ENCODE data around the gene PROK2. TPM values are rescaled to one million over a fixed set of nuclear protein-coding genes. Genes with fewer than 3 reads are reported as not detected.

PROK2 gene
- total RNA-seq (ENCODE audit: insufficient read depth, low replicate concordance) = not detected

GRCh38 chr3:71784914-71785531 lies at the start of gene PROK2:
TSS of gene PROK2 (minus strand) at chr3:71785148. CDS start at chr3:71785052, 96 bp downstream.
- DNase-seq (ENCODE audit: low spot score) = no peak

GRCh38 chr3:71831599-71831998 lies 46.7 kb upstream of the PROK2 start:
- DNase-seq (ENCODE audit: low spot score) = no peak

- no peak for DNase-seq (ENCODE audit: low spot score)
These were observed 40.8 kb upstream of the PROK2 start for GRCh38 chr3:71825551-71826283.

GRCh38 chr3:71821116-71821515 lies 36.2 kb upstream of the PROK2 start:
- no peak for DNase-seq (ENCODE audit: low spot score)

GRCh38 chr3:71817262-71817661 lies 32.3 kb upstream of the PROK2 start:
- no peak for DNase-seq (ENCODE audit: low spot score)

GRCh38 chr3:71816767-71817156 lies 31.8 kb upstream of the PROK2 start:
- no peak for DNase-seq (ENCODE audit: low spot score)

GRCh38 chr3:71815340-71816067 lies 30.6 kb upstream of the PROK2 start:
- DNase-seq (ENCODE audit: low spot score) = no peak

GRCh38 chr3:71813704-71814103 lies 28.8 kb upstream of the PROK2 start:
- DNase-seq (ENCODE audit: low spot score) = no peak

GRCh38 chr3:71813073-71813472 lies 28.1 kb upstream of the PROK2 start:
- no peak for DNase-seq (ENCODE audit: low spot score)

- no peak for DNase-seq (ENCODE audit: low spot score)
These were observed 25.1 kb upstream of the PROK2 start for GRCh38 chr3:71810056-71810455.

GRCh38 chr3:71809321-71810026 lies 24.5 kb upstream of the PROK2 start:
- no peak for DNase-seq (ENCODE audit: low spot score)

- no peak for DNase-seq (ENCODE audit: low spot score)
These were observed 21.8 kb upstream of the PROK2 start for GRCh38 chr3:71806736-71807135.

GRCh38 chr3:71805691-71806090 lies 20.7 kb upstream of the PROK2 start:
- no peak for DNase-seq (ENCODE audit: low spot score)

GRCh38 chr3:71805199-71805598 lies 20.3 kb upstream of the PROK2 start:
- no peak for DNase-seq (ENCODE audit: low spot score)

GRCh38 chr3:71803248-71803647 lies 18.3 kb upstream of the PROK2 start:
- no peak for DNase-seq (ENCODE audit: low spot score)

GRCh38 chr3:71801986-71802385 lies 17.0 kb upstream of the PROK2 start:
- DNase-seq (ENCODE audit: low spot score) = no peak

GRCh38 chr3:71800023-71800422 lies 15.1 kb upstream of the PROK2 start:
- DNase-seq (ENCODE audit: low spot score) = no peak

- DNase-seq (ENCODE audit: low spot score) = no peak
These were observed 12.5 kb upstream of the PROK2 start for GRCh38 chr3:71797455-71797854.

- DNase-seq (ENCODE audit: low spot score) = no peak
These were observed 11.3 kb upstream of the PROK2 start for GRCh38 chr3:71796290-71796689.

- no peak for DNase-seq (ENCODE audit: low spot score)
These were observed 6.7 kb upstream of the PROK2 start for GRCh38 chr3:71791634-71792033.

- DNase-seq (ENCODE audit: low spot score) = no peak
These were observed 5.0 kb upstream of the PROK2 start for GRCh38 chr3:71789922-71790321.

GRCh38 chr3:71787851-71788405 lies 3.0 kb upstream of the PROK2 start:
- DNase-seq (ENCODE audit: low spot score) = no peak

Measured in umbilical cord (tissue), 2 donors.